Astrocyte (in vitro differentiated cells and primary cell): ENCODE results near the gene MGP. TPM values are rescaled to one million over a fixed set of nuclear protein-coding genes. Genes with fewer than 3 reads are reported as not detected.

ENCODE experiments used
- DNase-seq: peaks from one replicate; pipeline ENCODE4 v3.0.0-alpha.2; 2010; ENCODE audit warnings: low read depth
- FAIRE-seq: peaks from 2 replicates; lab custom pipeline; 2011; peaks lifted over from hg19 to GRCh38; lab: Jason Lieb, UNC
- H2AFZ ChIP-seq: 2 replicates; pipeline ENCODE4 v1.6.0; 2012; ENCODE audit warnings: low read depth, low read length, inconsistent platforms
- H3K27ac ChIP-seq: 2 replicates; pipeline ENCODE4 v1.5.1; 2011; ENCODE audit warnings: low read depth, low read length, inconsistent platforms
- H3K27me3 ChIP-seq: 2 replicates; pipeline ENCODE4 v1.6.0; 2011; ENCODE audit warnings: low read length, inconsistent platforms; ENCODE audit not compliant: insufficient read depth
- H3K36me3 ChIP-seq: 2 replicates; pipeline ENCODE4 v1.5.1; 2011; ENCODE audit warnings: low read length, inconsistent platforms; ENCODE audit not compliant: insufficient read depth
- H3K4me1 ChIP-seq: 2 replicates; pipeline ENCODE4 v1.5.1; 2011; ENCODE audit warnings: low read length, inconsistent platforms; ENCODE audit not compliant: insufficient read depth
- H3K4me2 ChIP-seq: 2 replicates; pipeline ENCODE4 v1.6.0; 2012; ENCODE audit warnings: low read length, inconsistent platforms
- H3K4me3 ChIP-seq: 2 replicates; pipeline ENCODE4 v1.5.1; 2011; ENCODE audit warnings: low read depth, mild to moderate bottlenecking, low read length, inconsistent platforms; ENCODE audit not compliant: insufficient read depth
- H3K79me2 ChIP-seq: 2 replicates; pipeline ENCODE4 v1.6.0; 2012; ENCODE audit warnings: mild to moderate bottlenecking, low read length, inconsistent platforms; ENCODE audit not compliant: insufficient read depth
- H3K9ac ChIP-seq: 2 replicates; pipeline ENCODE4 v1.6.0; 2012; ENCODE audit warnings: mild to moderate bottlenecking, low read length, inconsistent platforms
- H3K9me3 ChIP-seq: 2 replicates; pipeline ENCODE4 v1.5.1; 2012; ENCODE audit warnings: low read depth, mild to moderate bottlenecking, low read length, inconsistent platforms; ENCODE audit not compliant: insufficient read depth
- H4K20me1 ChIP-seq: 2 replicates; pipeline ENCODE4 v1.6.0; 2012; ENCODE audit warnings: low read length, inconsistent platforms; ENCODE audit not compliant: insufficient read depth
- H3K27ac Mint-ChIP-seq: one replicate; pipeline ENCODE4 v1.8.0; 2021; ENCODE audit warnings: mild to moderate bottlenecking, mixed read lengths; ENCODE audit not compliant: unreplicated experiment
- H3K27me3 Mint-ChIP-seq: one replicate; pipeline ENCODE4 v1.8.0; 2021; ENCODE audit warnings: low read depth, mixed read lengths; ENCODE audit not compliant: unreplicated experiment
- H3K36me3 Mint-ChIP-seq: one replicate; pipeline ENCODE4 v1.8.0; 2021; ENCODE audit warnings: low read depth, mixed read lengths; ENCODE audit not compliant: unreplicated experiment
- H3K4me1 Mint-ChIP-seq: one replicate; pipeline ENCODE4 v1.8.0; 2021; ENCODE audit warnings: low read depth, mixed read lengths; ENCODE audit not compliant: unreplicated experiment
- H3K4me3 Mint-ChIP-seq: one replicate; pipeline ENCODE4 v1.8.0; 2021; ENCODE audit warnings: mild to moderate bottlenecking, moderate library complexity, mixed read lengths; ENCODE audit not compliant: unreplicated experiment
- H3K9me3 Mint-ChIP-seq: one replicate; pipeline ENCODE4 v1.8.0; 2021; ENCODE audit warnings: mild to moderate bottlenecking, mixed read lengths; ENCODE audit not compliant: unreplicated experiment
- EZH2 ChIP-seq: IDR thresholded peaks from 2 replicates; pipeline ENCODE4 v1.6.1; 2012; ENCODE audit warnings: mild to moderate bottlenecking, low read length, inconsistent platforms; ENCODE audit not compliant: insufficient read depth
- total RNA-seq: library from RNA; stranded (reverse); gene quantifications from 2 replicates; pipeline ENCODE4 v1.2.1, GENCODE V29; 2021
- TF ChIP-seq, protein P1 (sequence below): IDR thresholded peaks from 2 replicates; pipeline ENCODE4 v1.5.1; 2011; ENCODE audit warnings: low read depth, mild to moderate bottlenecking, inconsistent platforms, low read length, moderate library complexity; ENCODE audit not compliant: insufficient read depth

The MGP gene
- total RNA-seq, 1 donor from 2014 or later: not detected

DNA sequence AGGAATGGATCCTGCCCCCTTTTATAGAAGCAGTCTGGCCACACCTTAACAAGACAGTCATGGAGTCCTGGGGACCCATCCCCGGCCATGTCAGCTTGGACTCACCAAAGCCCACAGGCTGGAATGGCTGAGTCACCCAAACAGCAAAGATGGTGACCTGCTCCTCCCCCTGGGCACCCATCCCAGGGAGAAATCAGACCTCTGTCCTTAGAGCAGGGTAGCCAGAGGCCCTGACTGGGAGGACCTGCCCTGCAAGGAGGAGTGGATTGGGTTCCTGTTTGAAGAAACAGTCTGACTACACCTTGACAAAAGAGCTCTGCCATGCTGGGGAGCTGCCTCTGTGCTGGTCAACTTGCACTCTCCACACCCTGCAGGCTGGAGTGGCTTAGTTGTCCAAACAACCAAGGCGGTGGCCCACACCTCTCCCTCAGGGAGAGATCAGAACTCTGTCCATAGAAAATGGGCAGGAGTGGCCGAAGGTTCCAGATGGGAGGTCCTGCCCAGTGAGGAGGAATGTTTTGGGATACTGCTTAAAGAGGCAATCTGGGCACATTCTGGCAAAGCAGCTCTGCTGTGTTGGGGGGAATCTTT, 16.6 kb downstream of the MGP start:
- no peak overlapping the region for H3K4me2 ChIP-seq
- TF ChIP-seq EZH2: no peak
- TF ChIP-seq, protein P1, sequence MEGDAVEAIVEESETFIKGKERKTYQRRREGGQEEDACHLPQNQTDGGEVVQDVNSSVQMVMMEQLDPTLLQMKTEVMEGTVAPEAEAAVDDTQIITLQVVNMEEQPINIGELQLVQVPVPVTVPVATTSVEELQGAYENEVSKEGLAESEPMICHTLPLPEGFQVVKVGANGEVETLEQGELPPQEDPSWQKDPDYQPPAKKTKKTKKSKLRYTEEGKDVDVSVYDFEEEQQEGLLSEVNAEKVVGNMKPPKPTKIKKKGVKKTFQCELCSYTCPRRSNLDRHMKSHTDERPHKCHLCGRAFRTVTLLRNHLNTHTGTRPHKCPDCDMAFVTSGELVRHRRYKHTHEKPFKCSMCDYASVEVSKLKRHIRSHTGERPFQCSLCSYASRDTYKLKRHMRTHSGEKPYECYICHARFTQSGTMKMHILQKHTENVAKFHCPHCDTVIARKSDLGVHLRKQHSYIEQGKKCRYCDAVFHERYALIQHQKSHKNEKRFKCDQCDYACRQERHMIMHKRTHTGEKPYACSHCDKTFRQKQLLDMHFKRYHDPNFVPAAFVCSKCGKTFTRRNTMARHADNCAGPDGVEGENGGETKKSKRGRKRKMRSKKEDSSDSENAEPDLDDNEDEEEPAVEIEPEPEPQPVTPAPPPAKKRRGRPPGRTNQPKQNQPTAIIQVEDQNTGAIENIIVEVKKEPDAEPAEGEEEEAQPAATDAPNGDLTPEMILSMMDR: no peak
- peaks cover 2% of the 10 kb centered on the region for H3K36me3 Mint-ChIP-seq
- H3K9me3 Mint-ChIP-seq: peaks cover 7% of the 10 kb centered on the region
- DNase-seq (no peak), FAIRE-seq (no peak)
- no peak overlapping the region for H3K9ac ChIP-seq
- H3K4me3 Mint-ChIP-seq: no peak overlapping the region
- no peaks in the 10 kb centered on the region for H4K20me1 ChIP-seq
- H3K27me3 ChIP-seq: no peaks in the 10 kb centered on the region
- H3K36me3 ChIP-seq: no peaks in the 10 kb centered on the region
- no peaks in the 10 kb centered on the region for H3K27me3 Mint-ChIP-seq
- no peaks in the 10 kb centered on the region for H3K4me1 Mint-ChIP-seq
- H3K79me2 ChIP-seq: no peaks in the 10 kb centered on the region
- no peak overlapping the region for H3K27ac Mint-ChIP-seq
- H3K4me1 ChIP-seq: no peaks in the 10 kb centered on the region
- H3K27ac ChIP-seq: no peak overlapping the region
- H3K4me3 ChIP-seq: no peak overlapping the region
- H2AFZ ChIP-seq: peak overlapping the region; percentile 26
- no peaks in the 10 kb centered on the region for H3K9me3 ChIP-seq

DNA sequence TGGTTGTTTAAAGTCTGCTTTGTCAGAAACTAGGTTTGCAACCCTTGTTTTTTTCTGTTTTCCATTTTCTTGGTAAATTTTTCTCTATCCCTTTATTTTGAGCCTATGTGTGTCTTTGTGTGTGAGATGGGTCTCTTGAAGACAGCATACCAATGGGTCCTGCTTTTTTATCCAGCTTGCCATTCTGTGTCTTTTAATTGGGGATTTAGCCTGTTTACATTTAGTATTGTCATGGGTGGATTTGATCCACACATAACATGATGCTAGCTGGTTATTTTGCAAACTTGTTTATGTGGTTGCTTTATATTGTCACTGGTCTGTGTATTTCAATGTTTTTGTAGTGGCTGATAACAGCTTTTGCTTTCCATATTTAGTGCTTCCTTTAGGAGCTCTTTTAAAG, 25.2 kb downstream of the MGP start:
- H3K9ac ChIP-seq: no peak overlapping the region
- no peaks in the 10 kb centered on the region for H3K27me3 Mint-ChIP-seq
- no peak overlapping the region for H3K4me3 ChIP-seq
- H3K27ac ChIP-seq: no peak overlapping the region
- no peaks in the 10 kb centered on the region for H3K36me3 ChIP-seq
- no peak for TF ChIP-seq EZH2
- TF ChIP-seq, protein P1: no peak
- no peaks in the 10 kb centered on the region for H3K79me2 ChIP-seq
- FAIRE-seq (no peak), DNase-seq (no peak)
- no peaks in the 10 kb centered on the region for H4K20me1 ChIP-seq
- H3K36me3 Mint-ChIP-seq: no peaks in the 10 kb centered on the region
- no peak overlapping the region for H3K4me2 ChIP-seq
- no peaks in the 10 kb centered on the region for H3K9me3 ChIP-seq
- H3K9me3 Mint-ChIP-seq: peaks cover 17% of the 10 kb centered on the region
- no peak overlapping the region for H3K27ac Mint-ChIP-seq
- no peaks in the 10 kb centered on the region for H3K27me3 ChIP-seq
- H2AFZ ChIP-seq: no peak overlapping the region
- no peaks in the 10 kb centered on the region for H3K4me1 Mint-ChIP-seq
- no peak overlapping the region for H3K4me3 Mint-ChIP-seq
- no peaks in the 10 kb centered on the region for H3K4me1 ChIP-seq

DNA sequence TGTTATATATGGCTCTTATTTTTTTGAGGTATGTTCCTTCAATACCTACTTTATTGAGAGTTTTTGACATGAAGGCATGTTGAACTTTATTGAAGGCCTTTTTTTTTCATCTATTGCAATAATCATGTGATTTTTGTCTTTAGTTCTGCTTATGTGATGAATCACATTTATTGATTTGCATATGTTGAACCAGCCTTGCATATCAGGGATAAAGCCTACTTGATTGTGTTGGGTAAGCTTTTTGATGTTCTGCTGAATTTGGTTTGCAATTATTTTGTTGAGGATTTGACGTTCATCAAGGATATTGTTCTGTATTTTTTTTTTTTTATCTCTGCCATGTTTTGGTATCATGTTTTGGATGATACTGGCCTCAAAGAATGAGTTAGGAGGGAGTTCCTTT, 27.1 kb downstream of the MGP start:
- Histone ChIP-seq H3K27me3 (no peaks in the 10 kb centered on the region), H4K20me1 (no peaks in the 10 kb centered on the region), H3K4me3 (no peak overlapping the region), H3K9ac (no peak overlapping the region), H3K4me2 (no peak overlapping the region), H3K9me3 (no peaks in the 10 kb centered on the region), H3K4me1 (no peaks in the 10 kb centered on the region), H3K27ac (no peak overlapping the region), H3K79me2 (no peaks in the 10 kb centered on the region), H3K36me3 (no peaks in the 10 kb centered on the region), H2AFZ (no peak overlapping the region)
- Mint-ChIP-seq H3K9me3 (peaks cover 17% of the 10 kb centered on the region), H3K27ac (no peak overlapping the region), H3K27me3 (no peaks in the 10 kb centered on the region), H3K4me1 (no peaks in the 10 kb centered on the region), H3K4me3 (no peak overlapping the region), H3K36me3 (no peaks in the 10 kb centered on the region)
- DNase-seq: no peak
- no peak for TF ChIP-seq EZH2
- TF ChIP-seq, protein P1: no peak
- FAIRE-seq: no peak
